Middle frontal gyrus (tissue), 1 donor: ENCODE measurements around the gene DENND2C.

Experiments
- DNase-seq: peaks from one replicate; pipeline ENCODE4 v3.0.0-alpha.2; 2015; ENCODE audit warnings: low spot score; ENCODE audit errors: extremely low spot score

Gene DENND2C

DNA sequence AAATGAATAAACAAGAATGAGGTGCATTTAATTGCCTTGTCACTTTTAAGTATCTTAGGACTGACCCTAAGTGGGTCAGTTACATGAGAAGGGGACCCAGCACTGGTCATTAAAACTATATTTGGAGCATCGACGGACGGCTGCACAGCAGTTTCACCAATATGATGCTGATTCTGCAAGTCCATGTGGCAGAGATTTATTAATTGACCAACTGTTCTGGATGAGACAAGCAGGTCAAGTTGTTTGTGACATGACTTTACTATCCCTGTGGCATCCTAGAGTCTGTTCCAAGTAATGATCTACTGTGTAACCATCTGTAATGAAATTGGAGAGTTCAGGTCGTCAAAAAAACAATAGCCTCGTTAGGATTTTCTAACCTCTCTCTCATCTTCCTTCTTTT is 16.0 kb upstream of the DENND2C start:
- no peak for DNase-seq

GRCh38 chr1:114677691-114678090 is 7.8 kb upstream of the DENND2C start:
- no peak for DNase-seq

DNA sequence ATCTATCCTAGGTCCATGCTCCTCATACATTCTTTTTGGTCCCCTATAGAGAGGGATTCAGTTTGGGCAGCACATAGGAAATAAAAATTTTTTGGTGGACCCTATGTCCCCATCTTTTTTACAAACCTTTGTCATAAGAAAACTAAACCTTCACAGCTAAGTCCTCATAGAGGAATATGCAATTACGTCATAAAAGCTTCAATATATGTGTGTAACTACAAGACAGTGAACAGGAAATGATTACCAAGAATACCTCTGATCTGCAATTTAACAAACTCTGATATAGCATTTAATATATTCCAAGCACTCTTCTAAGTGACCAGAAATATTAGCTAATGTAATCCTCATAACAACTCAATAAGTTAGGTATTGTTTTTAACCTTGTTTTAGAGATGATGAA is 6.3 kb upstream of the DENND2C start:
- DNase-seq: no peak

DNA sequence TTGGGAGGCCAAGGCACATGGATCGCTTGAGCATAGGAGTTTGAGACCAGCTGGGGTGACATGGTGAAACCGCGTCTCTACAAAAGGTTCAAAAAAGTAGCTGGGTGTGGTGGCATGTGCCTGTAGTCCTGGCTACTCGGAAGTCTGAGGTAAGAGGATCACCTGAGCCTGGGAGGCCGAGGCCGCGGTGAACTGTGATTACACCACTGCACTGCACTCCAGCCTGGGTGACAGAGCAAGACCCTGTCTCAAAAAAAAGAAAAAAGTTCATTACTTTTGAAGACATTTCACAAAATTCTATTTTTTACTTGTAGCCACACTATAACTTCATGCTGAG is 2.1 kb upstream of the DENND2C start:
- DNase-seq: no peak

- no peak for DNase-seq
These were observed 1.4 kb upstream of the DENND2C start for GRCh38 chr1:114671011-114671938.

- DNase-seq: peak; percentile 20
These were observed 498 bp upstream of the DENND2C start for GRCh38 chr1:114670083-114671010.

- no peak for DNase-seq
These were observed 876 bp downstream of the DENND2C start for GRCh38 chr1:114668784-114669561.

- DNase-seq: no peak
These were observed 1.5 kb downstream of the DENND2C start for GRCh38 chr1:114668373-114668772.

DNA sequence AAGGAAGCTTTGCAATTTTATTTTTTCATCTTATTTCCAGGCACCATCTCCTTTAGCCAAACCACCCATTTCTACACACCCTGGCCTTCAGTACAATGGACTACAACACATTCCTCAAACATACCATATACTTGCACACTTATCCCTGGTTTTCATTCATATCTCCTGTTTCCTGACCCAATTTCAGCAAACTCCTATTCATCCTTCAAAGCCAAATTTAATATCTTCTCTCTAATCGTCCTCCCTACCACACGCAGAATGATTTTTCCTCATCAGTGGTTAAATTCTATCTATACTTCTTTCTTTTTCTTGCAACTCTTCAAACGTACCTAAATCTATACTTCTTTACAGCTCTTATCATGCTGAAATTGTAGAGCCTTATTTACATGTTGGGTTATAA is 2.9 kb downstream of the DENND2C start:
- no peak for DNase-seq

GRCh38 chr1:114660238-114660637 is 9.6 kb downstream of the DENND2C start:
- DNase-seq: no peak

DNA sequence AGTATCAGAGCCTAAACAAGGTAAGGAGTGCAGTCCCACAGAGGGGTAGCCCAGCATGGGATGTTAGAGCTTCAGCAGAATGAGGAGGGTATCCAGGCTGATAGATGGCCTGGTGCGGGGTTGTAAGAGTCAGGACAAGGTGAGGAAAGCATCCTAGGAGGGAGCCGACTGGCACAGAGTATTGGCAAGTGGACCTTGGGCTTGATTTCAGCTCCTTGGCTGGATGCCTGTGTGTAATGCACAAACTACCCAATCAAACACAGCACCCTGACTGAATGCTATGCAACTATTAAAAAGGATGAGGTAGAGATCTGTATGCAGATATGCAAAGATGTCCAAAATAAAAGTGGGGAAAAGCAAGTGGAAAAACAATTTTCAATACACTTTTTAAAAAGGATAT is 18.0 kb downstream of the DENND2C start:
- no peak for DNase-seq

DNA sequence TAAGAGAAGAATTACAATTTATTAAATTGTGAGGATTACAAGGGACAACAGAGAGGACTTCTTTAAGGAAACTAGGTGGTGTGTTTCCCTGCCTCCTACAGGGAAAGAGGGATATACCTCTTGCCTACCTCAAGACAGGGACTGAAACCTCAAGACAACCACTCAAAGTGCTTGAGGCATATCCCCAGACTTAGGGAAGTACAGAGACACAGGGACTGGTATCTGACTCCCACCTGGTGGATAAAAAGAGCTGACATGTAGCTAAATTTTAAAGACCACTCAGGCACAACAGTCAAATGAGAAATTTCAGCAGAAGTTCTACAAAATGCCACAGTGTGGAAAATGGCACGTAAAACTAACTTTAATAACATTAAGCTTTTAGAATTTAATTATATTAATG is 21.3 kb downstream of the DENND2C start:
- no peak for DNase-seq

DNA sequence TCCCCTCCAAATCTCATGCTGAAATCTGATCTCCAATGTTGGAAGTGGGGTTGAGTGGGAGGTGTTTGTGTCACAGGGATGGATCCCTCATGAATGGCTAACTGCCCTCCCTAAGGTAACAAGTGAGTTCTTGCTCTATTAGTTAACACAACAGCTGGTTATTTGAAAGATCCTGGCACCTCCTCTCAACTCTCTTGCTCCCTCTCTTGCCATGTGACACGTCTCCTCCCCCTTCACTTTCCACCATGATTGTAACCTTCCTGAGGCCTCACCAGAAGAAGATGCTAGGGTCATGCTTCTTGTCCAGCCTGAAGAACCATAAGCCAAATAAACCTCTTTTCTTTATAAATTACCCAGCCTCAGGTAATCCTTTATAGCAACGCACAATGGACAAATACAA is 28.5 kb downstream of the DENND2C start:
- no peak for DNase-seq

- DNase-seq: no peak
These were observed 30.9 kb downstream of the DENND2C start for GRCh38 chr1:114638910-114639309.

DNA sequence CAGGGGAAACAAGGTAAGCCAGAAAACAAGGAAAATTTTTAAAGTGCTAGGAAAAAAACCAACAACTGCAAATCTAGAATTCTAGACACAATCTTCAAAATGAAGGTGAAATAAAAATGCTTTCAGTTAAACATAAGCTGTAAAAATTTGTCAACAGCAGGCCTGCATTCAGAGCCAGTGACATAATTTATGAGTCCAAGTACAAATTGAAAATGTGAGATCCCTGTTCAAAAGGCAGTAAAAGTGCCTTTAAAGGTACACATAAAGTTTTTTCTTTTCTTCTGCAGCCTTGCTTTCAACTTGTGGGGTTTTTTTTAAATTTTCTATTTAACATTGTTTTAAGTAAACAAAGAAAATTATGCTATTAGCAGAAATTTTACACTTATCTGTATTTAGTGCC is 37.4 kb downstream of the DENND2C start:
- DNase-seq: no peak

GRCh38 chr1:114627107-114627506 is 42.7 kb downstream of the DENND2C start:
- no peak for DNase-seq

DNA sequence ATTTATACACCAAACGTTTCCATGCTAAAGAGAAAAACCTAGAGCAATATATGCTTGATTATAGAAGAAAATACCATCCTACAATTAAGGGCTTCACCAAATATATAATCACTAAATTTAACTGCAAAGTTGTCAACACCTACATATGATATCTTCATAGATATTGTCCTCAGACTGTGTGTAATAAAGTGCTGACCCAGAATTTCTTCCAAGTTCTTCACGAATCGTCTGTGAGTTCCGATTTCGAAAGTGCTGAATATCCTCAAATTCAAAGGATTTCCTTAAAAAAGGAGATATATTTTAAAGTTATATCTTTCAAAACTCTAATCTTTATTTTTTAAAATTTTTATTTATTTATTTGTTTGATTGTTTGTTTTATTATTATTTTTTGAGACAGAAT is 46.5 kb downstream of the DENND2C start:
- no peak for DNase-seq

DNA sequence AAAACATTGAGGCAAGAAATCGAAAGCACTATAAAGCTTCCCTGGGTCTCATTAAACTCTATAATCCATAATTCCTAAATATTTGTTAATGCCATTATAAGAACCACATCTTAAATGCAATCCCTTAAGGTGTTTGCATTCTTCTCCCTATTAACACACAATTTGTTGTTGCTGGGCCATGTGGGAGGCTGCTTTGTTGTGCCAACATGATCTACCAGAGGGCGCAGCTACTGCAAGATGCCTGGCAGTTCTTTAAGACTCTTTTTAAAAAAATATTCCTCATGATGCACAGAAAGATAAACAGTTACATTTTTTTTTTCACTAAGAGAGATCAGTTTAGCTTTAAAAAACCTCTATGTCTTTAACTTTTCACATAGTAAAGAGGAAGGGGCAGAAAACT is 49.4 kb downstream of the DENND2C start:
- no peak for DNase-seq

DNA sequence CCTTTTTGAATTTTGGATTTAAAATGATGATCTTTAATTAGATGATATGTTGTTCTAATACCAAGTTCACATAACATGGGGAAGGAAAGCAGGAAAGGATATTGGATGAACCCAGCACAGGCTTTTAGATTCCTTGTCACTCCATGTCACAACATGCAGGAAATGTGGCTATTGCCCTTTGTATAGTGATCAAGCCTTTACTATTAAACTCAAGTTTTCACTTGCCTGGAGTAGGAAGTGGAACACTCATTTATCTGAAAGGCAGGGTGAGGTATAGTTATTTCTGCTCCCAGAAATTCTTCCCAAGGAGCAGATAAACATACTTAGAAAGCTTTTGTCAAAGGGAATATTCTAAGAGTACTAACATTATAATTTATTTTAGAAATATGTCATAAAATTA is 51.2 kb downstream of the DENND2C start:
- no peak for DNase-seq

- DNase-seq: no peak
These were observed 59.2 kb downstream of the DENND2C start for GRCh38 chr1:114610546-114611245.

GRCh38 chr1:114609826-114610225 is 60.0 kb downstream of the DENND2C start:
- no peak for DNase-seq
